GM19193 (cell line): ENCODE measurements around the gene EFTUD2.

Source experiments
- POLR2A ChIP-seq: IDR thresholded peaks from 4 replicates; pipeline ENCODE4 v1.6.1; 2011; ENCODE audit not compliant: insufficient read depth, insufficient read length; ENCODE audit errors: extremely low read depth

EFTUD2 gene

GRCh38 chr17:44915862-44916780 lies 16.9 kb upstream of the EFTUD2 start:
- TF ChIP-seq POLR2A: no peak

- no peak for TF ChIP-seq POLR2A
Measured at GRCh38 chr17:44915321-44915726, 16.1 kb upstream of the EFTUD2 start, which contains the start of gene GFAP. Gene GFAP, minus strand, starts transcription at chr17:44915500. Its CDS starts 14 bp downstream, at chr17:44915486.

- no peak for TF ChIP-seq POLR2A
Measured at GRCh38 chr17:44914698-44915271, 15.5 kb upstream of the EFTUD2 start.

- no peak for TF ChIP-seq POLR2A
Measured at GRCh38 chr17:44914148-44914547, 14.9 kb upstream of the EFTUD2 start.

GRCh38 chr17:44913676-44914075 lies 14.4 kb upstream of the EFTUD2 start:
- TF ChIP-seq POLR2A: no peak

- no peak for TF ChIP-seq POLR2A
Measured at GRCh38 chr17:44912763-44913544, 13.7 kb upstream of the EFTUD2 start.

- no peak for TF ChIP-seq POLR2A
Measured at GRCh38 chr17:44911133-44912001, 12.1 kb upstream of the EFTUD2 start.

GRCh38 chr17:44910231-44911106 lies 11.2 kb upstream of the EFTUD2 start:
- TF ChIP-seq POLR2A: no peak

- TF ChIP-seq POLR2A: no peak
Measured at GRCh38 chr17:44909681-44910144, 10.5 kb upstream of the EFTUD2 start.

GRCh38 chr17:44908761-44909326 lies 9.6 kb upstream of the EFTUD2 start:
- TF ChIP-seq POLR2A: no peak

GRCh38 chr17:44907729-44908470 lies 8.7 kb upstream of the EFTUD2 start:
- TF ChIP-seq POLR2A: no peak

GRCh38 chr17:44906763-44907728 lies 7.8 kb upstream of the EFTUD2 start:
- TF ChIP-seq POLR2A: no peak
